Measurements from ENCODE around the gene PTH1R.
A peak's percentile ranks its signal among the peaks of the same experiment; 100 is the strongest.

Gene PTH1R

GRCh38 chr3:46876313-46877300, 914 bp upstream of the PTH1R start:
- DNase-seq (ENCODE audit: extremely low spot score), result no peak
- CTCF ChIA-PET, result interaction anchor here (0.9 to 2.9 kb wide), 3 partner anchors 10 to 17 kb away, joined by 3 to 13 read pairs (median 10); no protein-coding TSS in a partner anchor
- POLR2A ChIA-PET, result no interaction called here
- no peak for TF ChIP-seq CTCF (IDR thresholded peaks at IDR 0.05; ENCODE audit: control extremely low read depth, extremely low read depth, low read depth, missing control alignments)

- POLR2A ChIA-PET, result no interaction called here
- CTCF ChIA-PET, result interaction anchor here (1.1 to 2.0 kb wide), 2 partner anchors 12 to 16 kb away, joined by 3 to 9 read pairs; no protein-coding TSS in a partner anchor
- no peak for TF ChIP-seq CTCF (IDR thresholded peaks at IDR 0.05; ENCODE audit: control extremely low read depth, extremely low read depth, low read depth, missing control alignments)
- no peak for DNase-seq (ENCODE audit: extremely low spot score)
These were observed 1.4 kb downstream of the PTH1R start for GRCh38 chr3:46878781-46879436.

- no peak for TF ChIP-seq CTCF (IDR thresholded peaks at IDR 0.05; ENCODE audit: control extremely low read depth, extremely low read depth, low read depth, missing control alignments)
- CTCF ChIA-PET, result interaction anchor here (1.2 to 2.3 kb wide), 2 partner anchors 14 to 15 kb away, joined by 7 to 11 read pairs; no protein-coding TSS in a partner anchor
- no peak for DNase-seq (ENCODE audit: extremely low spot score)
- POLR2A ChIA-PET, result interaction anchor here (0.6 kb wide), 1 partner anchor 33 kb away, joined by 3 read pairs; no protein-coding TSS in a partner anchor
These were observed 3.5 kb downstream of the PTH1R start for GRCh38 chr3:46880884-46881595.

- no peak for DNase-seq (ENCODE audit: extremely low spot score)
- no peak for TF ChIP-seq CTCF (IDR thresholded peaks at IDR 0.05; ENCODE audit: control extremely low read depth, extremely low read depth, low read depth, missing control alignments)
- POLR2A ChIA-PET, result interaction anchor here (0.6 kb wide), 1 partner anchor 33 kb away, joined by 3 read pairs; no protein-coding TSS in a partner anchor
- CTCF ChIA-PET, result interaction anchor here (1.3 to 2.3 kb wide), 2 partner anchors 15 kb away, joined by 3 to 11 read pairs; no protein-coding TSS in a partner anchor
These were observed 4.3 kb downstream of the PTH1R start for GRCh38 chr3:46881596-46882376.

- POLR2A ChIA-PET, result no interaction called here
- no peak for TF ChIP-seq CTCF (IDR thresholded peaks at IDR 0.05; ENCODE audit: control extremely low read depth, extremely low read depth, low read depth, missing control alignments)
- peak; percentile 49 for DNase-seq (ENCODE audit: extremely low spot score)
- CTCF ChIA-PET, result interaction anchor here (1.3 kb wide), 1 partner anchor 15 kb away, joined by 3 read pairs; no protein-coding TSS in a partner anchor
These were observed 5.0 kb downstream of the PTH1R start for GRCh38 chr3:46882377-46883053.

All from GM10248 (cell line).